UCSD-AML1 (cell line): Measurements from ENCODE around the gene NOL9.
"Not testable (repeated sequence)": the region's sequence is repeated elsewhere in the genome, so short reads cannot be mapped to it uniquely, and the experiment has no call there.

Experiments
- DNase-seq: peaks from one replicate; lab custom pipeline; 2025; ENCODE audit not compliant: unreplicated experiment; lab: John Stamatoyannopoulos, UW

The NOL9 gene

GRCh38 chr1:6574025-6574620 is 19.8 kb upstream of the NOL9 start:
- DNase-seq: no peak

GRCh38 chr1:6572653-6573383 is 18.5 kb upstream of the NOL9 start:
- DNase-seq: no peak

GRCh38 chr1:6570987-6571386 is 16.7 kb upstream of the NOL9 start:
- no peak for DNase-seq

- DNase-seq: no peak
Observed at GRCh38 chr1:6570100-6570499, 15.8 kb upstream of the NOL9 start.

GRCh38 chr1:6569033-6569432 is 14.7 kb upstream of the NOL9 start:
- no peak for DNase-seq

- no peak for DNase-seq
Observed at GRCh38 chr1:6560267-6560666, 6.0 kb upstream of the NOL9 start.

- not testable (repeated sequence) for DNase-seq
Observed at GRCh38 chr1:6559161-6559560, 4.8 kb upstream of the NOL9 start.

GRCh38 chr1:6557597-6557996 is 3.3 kb upstream of the NOL9 start:
- DNase-seq: no peak

- no peak for DNase-seq
Observed at GRCh38 chr1:6554907-6555778, 830 bp upstream of the NOL9 start, which contains the start of gene TAS1R1. Gene TAS1R1, plus strand, starts transcription at chr1:6555307. Its CDS starts 67 bp downstream, at chr1:6555374.

GRCh38 chr1:6547301-6547700 is 7.0 kb downstream of the NOL9 start:
- no peak for DNase-seq

- no peak for DNase-seq
Observed at GRCh38 chr1:6546326-6546725, 8.0 kb downstream of the NOL9 start.

GRCh38 chr1:6545276-6546112 is 8.8 kb downstream of the NOL9 start:
- no peak for DNase-seq

- DNase-seq: no peak
Observed at GRCh38 chr1:6544831-6545230, 9.5 kb downstream of the NOL9 start.

- DNase-seq: no peak
Observed at GRCh38 chr1:6538956-6539355, 15.4 kb downstream of the NOL9 start.

- no peak for DNase-seq
Observed at GRCh38 chr1:6536291-6536690, 18.0 kb downstream of the NOL9 start.

GRCh38 chr1:6535214-6535613 is 19.1 kb downstream of the NOL9 start:
- DNase-seq: no peak

- no peak for DNase-seq
Observed at GRCh38 chr1:6534248-6534822, 20.0 kb downstream of the NOL9 start.

GRCh38 chr1:6531996-6532395 is 22.3 kb downstream of the NOL9 start:
- DNase-seq: no peak

GRCh38 chr1:6530504-6531160 is 23.7 kb downstream of the NOL9 start:
- no peak for DNase-seq

- no peak for DNase-seq
Observed at GRCh38 chr1:6528492-6528891, 25.8 kb downstream of the NOL9 start.
